ENCODE results near the gene HNF4A.

The HNF4A gene

DNA sequence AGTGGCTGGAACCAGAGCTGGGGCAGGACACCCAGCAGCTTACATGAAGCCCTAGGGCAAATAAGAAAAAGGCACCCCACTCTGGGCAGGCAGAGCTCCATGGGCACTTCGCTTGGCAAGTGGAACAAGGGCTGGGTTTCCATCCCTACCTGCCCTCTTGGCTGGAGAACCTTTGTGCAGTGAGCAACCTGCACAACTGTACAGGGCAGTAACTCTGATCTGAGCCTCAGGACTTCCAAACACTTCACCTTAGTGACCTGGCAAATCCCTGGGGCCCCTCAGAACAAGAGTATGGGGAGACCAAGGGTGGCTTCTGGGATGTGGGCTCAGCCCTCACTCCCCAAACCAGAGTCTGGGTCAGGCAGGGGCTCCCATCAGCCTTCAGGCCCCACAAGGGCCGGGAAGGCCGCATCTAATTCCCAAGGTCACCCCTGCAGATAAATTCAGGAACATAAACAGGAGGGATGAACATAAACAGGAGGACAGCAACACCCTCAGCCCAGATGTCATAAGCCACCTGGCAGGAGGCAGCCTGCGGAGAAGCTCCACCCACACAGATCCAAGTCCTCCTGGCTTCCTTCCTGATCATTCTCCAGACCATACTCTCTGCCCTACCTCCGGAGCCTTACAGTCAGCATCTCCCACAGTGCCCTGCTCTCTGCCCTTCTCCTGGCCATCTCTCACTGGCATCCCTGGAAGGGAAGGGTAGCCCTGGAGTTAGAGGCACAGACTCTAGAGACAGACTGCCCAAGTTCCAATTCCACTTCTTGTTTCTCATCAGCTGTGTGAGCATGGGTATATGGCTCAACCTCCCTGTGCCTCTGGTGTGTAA lies 37.5 kb downstream of the HNF4A start:
- no peak for DNase-seq

DNA sequence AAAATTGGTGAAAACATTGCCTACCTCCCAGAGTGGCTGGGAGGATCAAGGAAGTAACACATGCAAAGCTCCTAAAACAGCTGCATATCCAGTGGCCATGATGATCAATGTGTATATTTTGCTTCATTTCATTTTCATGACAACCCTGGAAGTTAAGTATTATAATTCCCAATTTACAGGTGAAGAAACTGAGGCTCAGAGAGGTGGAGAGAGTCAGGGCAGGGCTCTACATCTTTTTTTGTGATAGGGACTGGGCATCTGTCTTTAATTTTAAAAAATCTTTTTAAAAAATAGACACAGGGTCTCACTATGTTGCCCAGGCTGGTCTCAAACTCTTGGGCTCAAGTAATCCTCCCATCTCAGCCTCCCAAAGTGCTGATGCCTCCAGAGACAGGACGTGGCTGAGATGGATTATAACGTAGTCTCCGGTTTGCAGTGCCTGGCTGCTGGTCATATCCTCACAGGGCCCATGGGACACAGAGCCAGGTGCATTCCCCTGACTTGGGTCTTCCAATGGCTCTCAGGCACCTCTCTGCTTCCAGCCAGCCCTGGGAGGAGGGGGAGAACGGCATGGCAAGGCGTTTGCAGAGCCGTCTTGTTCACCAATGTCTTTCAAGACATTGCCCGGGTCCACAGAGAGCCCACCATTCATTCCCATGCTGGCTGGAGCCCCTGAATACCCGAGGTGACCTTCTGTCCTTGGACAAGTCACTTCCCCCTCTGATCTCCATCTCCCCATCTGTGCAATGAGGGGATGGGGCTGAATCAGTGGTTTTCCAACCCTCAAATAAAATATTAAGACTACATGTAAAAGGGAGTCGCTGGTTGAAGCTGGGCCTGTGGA lies 38.3 kb downstream of the HNF4A start:
- no peak for DNase-seq

DNA sequence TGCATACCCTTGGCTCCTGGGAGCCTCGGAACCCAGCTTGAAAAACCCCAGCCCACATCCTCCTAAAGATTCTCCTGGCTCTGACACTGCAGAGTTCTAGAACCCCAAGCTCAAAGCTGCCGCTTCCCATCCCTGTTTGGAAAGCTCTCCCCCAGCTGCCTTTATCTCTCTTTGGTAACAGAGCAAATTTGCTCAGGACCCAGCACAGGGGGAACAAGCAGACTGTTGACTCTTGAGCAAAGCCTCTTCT lies 38.9 kb downstream of the HNF4A start:
- no peak for DNase-seq

GRCh38 chr20:44394702-44395460 lies 39.4 kb downstream of the HNF4A start:
- DNase-seq = no peak

- DNase-seq = no peak
Measured at GRCh38 chr20:44395461-44396340, 40.2 kb downstream of the HNF4A start.

DNA sequence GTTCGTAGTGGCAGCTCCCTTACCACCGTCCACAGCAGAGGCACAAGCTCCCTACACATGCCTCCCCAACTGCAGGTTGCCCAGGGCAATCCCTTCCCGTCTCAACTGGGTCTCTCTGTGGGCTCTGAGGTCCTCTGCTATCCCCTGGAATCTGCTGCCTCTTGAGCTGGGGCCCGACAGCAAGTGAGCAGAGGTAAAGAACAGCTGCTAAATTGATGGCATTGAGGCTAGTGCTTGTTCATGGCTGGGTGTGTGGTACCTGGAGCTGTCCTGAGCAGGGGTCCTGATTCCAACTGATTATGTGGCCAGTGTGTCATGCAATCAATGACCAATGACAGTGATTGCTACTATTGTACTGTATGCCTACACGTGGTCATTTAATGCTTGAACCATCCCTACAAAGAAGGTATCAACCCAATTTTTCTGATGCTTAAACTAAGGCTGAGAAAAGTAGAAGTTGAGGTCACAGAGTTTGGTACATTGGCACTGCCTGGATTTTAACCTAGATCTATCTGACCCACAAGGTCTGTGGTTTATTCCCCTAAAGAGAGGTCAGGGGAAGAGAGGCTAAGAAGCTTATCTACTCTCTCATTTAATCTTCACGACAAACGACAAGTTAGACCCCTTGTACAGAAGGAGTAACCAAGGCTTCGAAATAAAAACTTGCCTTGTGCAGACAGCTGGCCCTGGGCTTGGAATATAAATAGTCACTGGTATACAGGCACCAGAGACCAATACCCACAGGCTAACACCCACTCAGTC lies 41.1 kb downstream of the HNF4A start:
- no peak for DNase-seq

GRCh38 chr20:44398335-44398734 lies 42.8 kb downstream of the HNF4A start:
- DNase-seq = no peak

DNA sequence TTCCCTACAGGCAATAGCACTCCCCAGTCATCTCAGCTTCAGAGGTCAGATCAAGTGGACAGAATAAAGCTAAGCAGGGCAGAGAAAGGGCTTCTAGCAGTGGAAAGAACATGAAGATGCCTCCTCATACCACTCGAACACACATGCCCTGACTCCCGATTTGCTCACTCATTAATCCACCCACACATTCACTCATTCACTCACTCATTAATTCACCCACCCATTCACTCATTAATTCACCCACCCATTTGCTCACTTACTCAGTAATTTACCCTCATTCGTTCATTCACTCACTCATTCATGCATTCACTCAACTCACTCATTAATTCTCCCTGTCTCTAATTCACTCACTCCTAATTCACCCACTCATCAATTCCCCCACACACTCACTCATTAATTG lies 43.9 kb downstream of the HNF4A start:
- DNase-seq = no peak

DNA sequence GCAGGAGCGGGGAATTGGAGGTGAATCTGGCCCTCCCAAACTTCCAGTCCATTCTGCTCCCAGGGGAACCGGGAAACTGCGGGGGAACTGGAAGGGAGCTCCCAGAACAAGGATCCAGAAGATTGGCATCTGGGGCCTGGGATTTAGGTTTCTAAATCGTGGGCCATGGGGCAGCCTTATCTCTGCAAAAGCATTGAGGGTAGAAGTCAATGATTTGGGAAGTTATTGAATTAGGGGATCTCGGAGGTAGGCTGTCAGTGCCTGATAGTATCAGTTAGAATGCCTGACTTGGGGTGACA lies 45.1 kb downstream of the HNF4A start:
- DNase-seq = no peak

DNA sequence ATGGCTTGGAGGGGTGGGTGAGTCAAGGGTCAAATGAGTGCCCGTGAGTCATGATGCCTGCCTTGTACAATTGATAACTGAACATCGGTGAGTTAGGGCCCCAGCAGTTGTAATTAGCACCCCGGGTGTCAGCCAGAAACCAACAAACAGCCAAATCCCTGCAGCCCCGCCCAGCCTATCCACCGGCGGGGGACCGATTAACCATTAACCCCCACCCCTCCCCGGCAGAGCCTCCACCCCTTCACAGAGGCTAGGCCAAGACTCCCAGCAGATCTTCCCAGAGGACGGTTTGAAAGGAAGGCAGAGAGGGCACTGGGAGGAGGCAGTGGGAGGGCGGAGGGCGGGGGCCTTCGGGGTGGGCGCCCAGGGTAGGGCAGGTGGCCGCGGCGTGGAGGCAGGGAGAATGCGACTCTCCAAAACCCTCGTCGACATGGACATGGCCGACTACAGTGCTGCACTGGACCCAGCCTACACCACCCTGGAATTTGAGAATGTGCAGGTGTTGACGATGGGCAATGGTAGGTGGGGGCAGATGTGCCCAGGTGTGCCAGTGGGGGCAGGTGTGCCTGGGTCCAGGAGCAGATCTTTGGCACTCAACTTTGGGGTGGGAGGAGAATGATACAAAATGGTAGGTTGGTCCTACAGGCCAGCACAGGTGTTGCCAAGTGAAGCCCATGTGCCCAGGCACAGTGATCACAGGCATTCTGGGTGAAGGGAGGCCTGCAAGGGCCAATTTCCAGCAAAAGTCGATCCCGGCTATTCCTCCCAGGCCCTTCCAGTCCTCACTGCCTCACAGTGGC lies 45.7 kb downstream of the HNF4A start:
- no peak for DNase-seq

DNA sequence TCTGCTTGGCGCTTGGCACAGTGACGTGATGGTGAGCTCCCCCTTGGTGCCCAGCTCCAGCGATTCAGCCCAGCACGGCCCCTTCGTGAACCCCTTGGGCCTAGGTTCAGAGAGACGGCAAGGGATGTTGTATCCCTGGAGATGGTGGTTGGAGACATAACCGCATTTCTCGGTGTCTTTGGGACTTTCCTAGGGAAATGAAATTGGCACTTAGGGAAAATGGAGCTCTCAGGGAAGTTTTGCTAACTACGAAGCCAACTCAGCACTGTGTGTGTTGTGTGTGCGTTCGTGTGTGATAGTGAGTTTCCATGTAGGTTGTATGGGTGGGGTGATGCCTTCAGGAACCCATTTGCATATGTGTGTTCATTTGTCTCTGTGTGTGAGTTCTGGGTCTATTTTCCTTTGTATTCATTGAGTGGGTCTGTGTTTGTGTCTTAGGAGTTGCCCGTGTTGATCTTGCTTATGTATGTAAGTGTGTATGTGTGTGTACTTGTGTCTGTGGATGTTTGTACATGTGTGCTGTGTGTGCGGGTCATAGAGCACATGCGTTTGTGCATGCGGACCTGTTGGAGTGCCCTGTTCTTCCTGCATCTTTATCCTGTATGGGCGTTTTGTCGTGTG lies 46.4 kb downstream of the HNF4A start:
- no peak for DNase-seq

DNA sequence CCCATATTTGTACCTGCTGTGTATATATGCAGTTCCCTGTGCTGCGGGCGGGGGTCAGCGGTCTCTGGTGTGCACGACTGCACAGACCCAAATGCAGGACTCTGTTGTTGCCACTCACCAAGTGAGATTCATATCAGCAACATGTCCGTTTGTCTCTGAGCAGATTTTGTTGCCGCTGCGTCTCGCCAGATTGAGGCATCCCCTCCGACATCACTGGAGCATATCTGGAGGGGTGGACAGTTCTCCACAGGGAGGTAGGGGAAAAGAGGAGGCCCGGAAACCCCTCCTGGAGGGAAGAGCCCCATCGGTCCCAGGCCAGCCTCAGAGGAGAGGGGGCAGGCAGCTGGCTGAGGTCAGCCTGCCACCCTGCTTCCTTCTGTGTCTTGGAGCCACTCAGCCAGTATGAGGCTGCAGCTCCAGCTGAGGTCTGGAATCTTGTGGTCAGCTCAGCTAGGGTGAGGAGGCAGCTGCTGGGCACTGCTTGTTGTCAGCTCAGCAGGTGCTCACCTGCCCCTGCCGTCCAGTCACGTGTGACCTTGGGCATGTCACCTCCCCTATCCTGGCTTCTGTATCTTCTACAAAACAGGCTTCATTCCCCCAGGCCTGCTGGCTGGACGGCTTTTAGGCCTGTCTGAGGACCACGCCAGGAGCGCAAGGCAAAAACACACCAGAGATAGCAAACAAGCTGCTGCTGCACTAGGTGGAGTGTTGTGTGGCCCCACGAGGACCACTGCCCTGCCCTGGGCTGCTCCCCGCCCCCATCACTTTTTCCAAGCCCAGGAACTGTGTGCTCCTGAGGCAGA lies 47.1 kb downstream of the HNF4A start:
- DNase-seq = no peak

- no peak for DNase-seq
Measured at GRCh38 chr20:44403194-44404112, 48.0 kb downstream of the HNF4A start.

DNA sequence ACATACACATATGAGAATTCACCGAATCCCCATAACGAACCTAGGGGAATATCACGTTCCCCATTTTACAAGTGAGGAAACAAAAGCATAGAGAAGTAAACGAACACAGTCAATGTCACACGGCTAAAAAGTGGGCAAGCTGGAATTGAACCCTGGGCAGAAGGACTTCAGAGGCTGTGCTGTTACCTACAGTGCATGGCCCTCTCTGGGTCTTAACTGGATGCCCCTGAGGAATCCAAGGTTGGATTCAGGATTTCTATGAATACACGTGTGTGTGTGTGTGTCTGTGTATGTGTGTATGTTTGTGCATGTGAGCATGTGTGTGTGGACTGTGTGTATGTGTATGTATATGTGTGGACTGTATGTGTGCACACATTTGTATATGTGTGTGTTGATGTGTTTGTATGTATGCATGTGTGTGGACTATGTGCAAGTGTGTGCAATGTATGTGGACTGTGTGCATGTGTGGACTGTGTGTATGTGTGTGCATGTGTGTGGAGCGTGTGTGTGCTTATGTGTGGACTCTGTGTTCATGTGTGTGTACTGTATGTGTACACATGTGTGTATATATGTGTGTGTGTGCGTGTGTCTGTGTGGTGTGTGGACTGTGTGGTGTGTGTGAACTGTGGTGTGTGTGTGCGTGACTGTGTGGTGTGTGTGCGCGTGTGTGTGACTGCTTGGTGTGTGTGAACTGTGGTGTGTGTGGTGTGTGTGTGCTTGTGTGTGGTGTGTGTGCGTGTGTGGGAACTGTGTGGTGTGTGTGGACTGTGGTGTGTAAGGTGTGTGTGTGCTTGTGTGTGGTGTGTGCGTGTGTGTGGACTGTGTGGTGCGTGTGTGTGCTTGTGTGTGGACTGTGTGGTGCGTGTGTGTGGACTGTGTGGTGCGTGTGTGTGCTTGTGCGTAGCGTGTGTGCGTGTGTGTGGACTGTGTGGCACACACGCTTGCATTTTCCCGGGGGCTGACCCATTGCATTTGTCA lies 49.0 kb downstream of the HNF4A start:
- no peak for DNase-seq

DNA sequence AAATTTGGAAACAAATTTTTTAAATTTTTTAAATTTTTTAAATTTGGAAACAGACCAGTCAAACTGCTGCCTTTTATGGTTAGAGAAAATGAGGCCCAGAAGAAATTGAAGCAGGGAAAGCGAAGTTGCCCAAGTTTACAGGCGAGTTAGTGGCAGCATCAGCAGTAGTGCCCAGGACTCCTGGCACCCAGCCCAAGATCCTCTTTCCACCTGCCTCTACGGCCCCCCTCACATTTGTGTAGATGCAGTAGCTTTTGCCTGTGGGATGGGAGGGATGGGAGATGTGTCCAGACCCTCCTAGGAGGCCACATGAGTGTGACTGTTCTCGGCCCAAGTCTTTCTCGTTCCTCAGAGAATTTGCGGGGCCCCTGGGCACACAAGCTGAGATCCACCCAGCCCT lies 49.8 kb downstream of the HNF4A start:
- DNase-seq = no peak

- DNase-seq = no peak
Measured at GRCh38 chr20:44405785-44406571, 50.5 kb downstream of the HNF4A start.

Data from CD4-positive, alpha-beta T cell treated with Interferon gamma for 1 hour (primary cell).